GM19467 (cell line): ENCODE data around the gene ZBTB40.

ENCODE experiments used
- ATAC-seq: cut with Tn5 transposase; IDR thresholded peaks from one replicate; pipeline ENCODE4 v1.9.1; 2021; ENCODE audit warnings: mild to moderate bottlenecking, moderate library complexity; ENCODE audit not compliant: unreplicated experiment

The ZBTB40 gene

GRCh38 chr1:22552021-22552420 lies 100.4 kb downstream of the ZBTB40 start:
- no peak for ATAC-seq

DNA sequence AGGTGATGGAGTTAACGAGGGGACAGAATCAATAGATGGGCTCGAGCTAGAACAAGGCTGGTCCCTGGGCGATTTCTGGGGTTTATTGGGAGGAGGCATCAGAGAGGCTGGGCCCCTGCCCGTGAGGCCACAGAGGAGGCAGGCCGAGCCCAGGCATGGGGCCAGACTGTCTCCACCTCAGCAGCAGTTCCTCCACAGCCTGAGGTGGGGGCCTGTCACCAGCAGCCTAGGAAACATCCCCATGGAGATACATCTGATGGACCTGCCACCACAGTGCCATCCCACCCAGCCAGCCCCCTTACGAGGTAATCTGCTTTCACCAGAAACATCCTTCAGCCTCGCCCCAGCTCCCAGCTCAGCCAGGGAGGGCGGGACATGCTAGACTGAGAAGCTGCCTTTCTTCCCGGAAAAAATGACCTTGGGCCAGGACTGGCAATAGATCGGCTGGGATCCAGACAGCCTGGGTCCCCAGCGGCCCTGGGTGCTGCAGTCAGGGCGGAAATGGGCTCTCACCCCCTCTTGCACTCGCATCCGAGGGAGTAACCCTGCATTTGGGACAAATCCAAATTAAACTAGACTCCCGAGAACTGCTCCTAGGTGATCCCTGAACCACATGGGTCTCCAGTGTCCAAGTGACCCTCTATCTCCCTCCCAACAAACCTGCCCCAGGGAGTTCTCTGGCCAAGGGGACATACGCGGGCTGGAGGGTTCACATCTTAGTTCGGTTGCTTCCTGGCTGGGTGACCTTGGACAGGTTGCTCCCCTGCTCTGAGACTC lies 101.6 kb downstream of the ZBTB40 start:
- no peak for ATAC-seq

DNA sequence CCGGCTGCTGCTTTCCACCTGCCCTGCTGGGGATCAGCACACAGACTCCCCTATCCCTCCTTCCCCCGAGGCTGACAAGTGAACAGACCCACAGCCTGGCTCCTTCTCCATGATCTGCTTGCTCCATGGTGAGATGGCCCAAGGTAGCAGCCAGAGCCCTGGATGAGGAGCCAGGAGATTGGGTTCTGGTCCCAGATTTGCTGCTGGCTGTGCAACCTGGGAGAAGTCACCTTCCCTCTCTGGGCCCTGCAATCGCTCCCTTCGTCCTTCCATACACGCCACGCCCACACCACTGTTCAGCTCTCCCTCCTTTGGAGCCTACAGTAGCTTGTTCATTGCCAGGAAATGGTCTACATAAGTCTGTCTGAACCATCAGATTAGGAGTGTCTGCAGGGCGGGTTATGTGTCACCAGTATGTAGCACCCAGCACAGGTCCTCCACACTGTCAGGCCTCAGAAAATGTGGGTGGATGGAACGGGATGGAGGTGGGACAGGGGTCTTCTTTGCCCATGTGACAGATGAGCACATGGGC lies 102.4 kb downstream of the ZBTB40 start:
- ATAC-seq: no peak

DNA sequence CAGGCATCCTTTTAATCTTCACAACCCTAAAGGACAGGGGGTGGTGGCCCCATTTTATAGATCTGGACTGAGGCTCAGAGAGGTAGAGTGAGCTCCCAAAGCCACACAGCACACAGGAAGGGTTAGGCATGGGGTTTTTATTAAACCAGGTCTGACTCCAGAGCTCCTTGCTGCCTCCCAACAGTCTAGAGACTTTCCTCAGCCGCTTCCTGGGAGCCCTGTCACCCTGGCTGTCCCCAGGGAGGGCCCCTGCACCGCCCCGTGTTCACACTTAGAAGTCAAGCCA lies 103.7 kb downstream of the ZBTB40 start:
- ATAC-seq: no peak

- ATAC-seq: no peak
Measured at GRCh38 chr1:22556391-22557104, 104.9 kb downstream of the ZBTB40 start.

DNA sequence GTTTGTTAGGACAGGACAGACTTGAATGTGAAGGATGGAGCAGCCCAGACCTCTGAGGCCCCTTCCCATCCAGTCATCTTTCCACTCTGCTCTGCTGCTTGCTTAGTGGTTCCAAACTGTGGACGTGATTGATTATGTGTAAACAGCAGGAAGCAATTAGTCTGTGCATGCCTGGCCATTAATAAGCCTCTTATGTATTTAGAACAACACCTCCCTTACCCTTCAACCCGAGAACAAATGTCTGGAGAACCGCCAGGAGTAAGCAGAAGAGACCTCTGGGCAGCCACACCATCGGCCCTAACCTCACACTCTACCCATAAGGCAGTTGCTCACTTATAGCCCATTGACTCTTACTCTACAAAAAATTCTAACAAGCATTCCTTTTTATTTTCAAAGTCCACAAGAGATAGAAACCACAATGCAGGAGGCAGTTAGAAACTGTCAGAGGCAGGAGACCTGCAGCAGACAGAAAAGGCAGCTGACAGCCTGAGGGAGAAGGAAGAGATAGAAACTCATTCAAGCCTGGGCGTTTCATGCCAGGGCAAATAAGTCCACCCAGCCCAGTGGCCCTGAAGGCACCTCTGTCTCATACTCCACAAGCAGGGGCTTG lies 105.8 kb downstream of the ZBTB40 start:
- no peak for ATAC-seq

DNA sequence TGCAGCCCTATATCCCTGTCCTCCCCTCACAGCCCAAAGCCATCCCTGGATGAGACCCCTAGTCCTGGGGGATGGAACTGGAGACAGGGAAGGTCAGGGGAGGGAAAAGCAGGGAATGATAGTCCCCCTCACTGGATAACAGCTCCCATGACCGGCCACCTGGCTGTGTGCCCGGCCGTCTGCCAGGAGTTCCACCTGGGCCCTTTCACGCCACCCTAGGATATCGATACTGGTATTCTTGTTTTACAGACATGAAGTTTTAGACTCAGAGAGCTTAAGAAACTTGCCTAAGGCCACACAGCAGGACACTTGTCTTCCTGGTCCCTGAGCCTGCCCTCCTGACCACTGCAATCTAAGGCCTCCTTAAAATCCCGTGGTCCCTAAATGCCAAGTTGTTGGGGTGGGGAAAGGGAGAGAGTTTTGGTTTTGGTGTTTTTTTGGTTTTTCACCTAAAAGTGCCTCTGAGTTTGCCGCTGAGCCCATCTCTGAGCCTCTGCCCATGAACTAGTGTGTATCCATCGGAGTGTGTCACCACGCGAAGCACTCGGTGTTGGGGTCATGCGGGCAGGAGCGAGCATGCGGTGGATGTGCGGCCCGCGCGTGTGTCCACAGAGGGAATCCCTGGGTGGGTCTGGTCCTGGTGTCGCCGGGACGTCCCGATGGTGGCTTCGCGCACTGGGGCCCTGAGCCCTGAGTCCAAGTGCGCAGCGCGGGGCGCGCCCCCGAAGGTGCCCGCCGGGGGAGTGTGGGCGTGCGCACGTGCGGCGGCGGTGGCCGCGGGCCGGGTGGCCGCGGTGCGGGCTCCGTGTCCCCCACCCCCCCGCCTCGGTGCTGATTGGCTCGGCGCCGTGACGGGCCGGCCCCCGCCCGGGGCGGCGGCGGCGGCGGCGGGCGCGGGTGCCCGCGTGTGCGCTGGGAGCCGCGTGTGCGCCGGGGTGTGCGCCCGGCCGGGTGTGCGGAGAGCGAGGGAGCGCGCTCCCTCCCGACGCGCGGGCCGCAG lies 111.2 kb downstream of the ZBTB40 start, which contains the start of gene EPHA8:
Gene EPHA8, plus strand, starts transcription at position 906 of the 1,000 bp plus-strand sequence. CDS start 147 bp downstream, outside the sequence.
- ATAC-seq: no peak

- ATAC-seq: no peak
Measured at GRCh38 chr1:22563671-22564602, 112.3 kb downstream of the ZBTB40 start.

DNA sequence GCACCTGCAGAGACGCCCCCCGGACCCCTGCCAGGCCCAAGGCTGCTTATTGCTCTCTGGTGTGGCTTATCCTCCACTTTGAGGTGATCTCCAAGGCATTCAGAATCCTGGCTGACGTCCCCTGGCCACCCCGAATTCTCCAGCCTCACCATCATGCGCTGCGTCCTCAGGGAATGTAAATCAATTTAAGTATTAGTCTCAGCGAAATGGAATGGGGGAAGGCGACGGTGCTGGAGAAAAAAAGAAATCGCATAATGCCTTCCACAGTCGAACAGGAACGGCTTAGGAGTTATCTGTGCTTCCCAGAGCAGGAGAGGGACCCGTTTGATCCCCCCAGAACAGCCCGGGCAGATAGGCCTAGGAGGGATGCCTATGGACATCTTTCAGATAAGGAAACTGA lies 114.5 kb downstream of the ZBTB40 start:
- no peak for ATAC-seq

DNA sequence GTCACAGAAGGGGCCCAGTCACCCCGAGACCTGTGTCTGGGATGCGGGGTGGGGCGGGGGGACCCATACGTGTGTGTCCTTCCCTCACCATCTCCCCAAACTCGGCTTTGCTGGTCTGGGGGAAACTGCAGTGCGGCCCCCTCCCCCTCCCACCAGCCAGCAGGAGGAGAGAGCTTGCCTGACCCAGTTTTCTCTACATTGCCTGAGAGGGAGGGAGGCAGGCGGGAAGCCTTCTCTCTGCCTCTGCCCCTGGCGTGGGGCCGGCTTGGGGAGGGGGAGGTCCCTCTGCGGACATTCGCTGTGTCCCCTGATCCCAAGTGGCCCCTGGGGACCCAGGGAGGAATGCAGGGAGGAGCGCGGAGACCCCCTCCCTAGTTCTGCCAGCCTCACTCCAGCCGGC lies 115.5 kb downstream of the ZBTB40 start:
- no peak for ATAC-seq

DNA sequence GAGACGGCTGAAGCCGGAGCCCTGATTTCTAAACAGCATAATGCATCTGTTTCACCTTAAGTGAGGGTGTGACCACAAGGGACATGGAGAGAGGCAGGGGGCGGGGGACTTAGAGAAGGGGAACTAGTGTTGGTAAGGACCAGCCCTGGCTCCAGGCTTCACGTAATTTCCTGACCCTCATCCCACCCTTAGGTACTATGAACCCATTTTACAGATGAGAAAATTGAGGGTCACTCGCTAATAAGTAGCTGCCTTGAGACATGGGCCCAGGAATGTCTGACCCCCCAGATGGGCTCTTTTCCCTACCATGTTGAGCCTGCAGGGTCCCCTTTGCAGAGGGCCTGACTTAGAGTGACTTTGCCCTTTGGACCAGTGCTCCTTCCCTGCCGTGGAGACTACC lies 116.3 kb downstream of the ZBTB40 start:
- no peak for ATAC-seq

GRCh38 chr1:22569269-22569668 lies 117.6 kb downstream of the ZBTB40 start:
- no peak for ATAC-seq

- no peak for ATAC-seq
Measured at GRCh38 chr1:22570140-22570909, 118.7 kb downstream of the ZBTB40 start.

DNA sequence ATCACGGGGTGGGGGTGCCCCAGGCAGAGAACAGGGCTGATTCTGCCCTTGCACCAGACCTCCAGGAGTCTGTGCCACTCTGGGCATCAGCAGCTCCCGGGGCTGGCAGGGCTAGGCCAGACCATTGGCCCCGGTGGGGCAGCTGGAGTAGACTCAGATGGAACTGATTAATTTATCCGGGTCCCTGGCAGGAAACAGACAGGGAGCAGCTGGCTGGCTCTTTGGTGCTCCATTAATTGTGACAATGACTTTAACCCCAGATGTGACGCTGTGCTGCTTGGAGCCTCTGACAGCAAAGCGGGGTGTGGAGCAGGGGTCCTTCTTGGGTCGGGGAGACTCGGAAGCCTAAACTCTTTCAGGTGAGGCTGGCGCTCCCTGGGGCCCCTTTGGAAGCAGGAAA lies 121.2 kb downstream of the ZBTB40 start:
- ATAC-seq: no peak

DNA sequence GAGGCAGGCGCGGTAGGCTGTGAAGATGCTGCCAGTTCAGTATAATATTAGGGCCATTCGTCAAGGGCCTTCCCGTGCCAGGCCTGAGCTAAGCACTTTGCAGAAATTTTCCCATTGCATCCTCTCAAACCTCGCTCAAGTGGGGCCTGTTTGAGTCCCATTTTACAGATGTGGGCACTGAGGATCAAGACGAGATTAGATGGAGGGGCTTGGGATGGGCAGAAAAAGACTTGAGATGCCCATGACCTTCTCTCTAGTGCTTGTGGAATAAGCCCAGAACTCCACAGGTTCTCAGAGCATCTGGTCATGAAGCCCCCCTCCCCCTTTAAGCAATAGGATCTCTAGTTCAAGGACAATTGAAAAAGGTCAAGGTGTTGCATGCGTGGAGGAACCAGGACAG lies 121.6 kb downstream of the ZBTB40 start:
- no peak for ATAC-seq

DNA sequence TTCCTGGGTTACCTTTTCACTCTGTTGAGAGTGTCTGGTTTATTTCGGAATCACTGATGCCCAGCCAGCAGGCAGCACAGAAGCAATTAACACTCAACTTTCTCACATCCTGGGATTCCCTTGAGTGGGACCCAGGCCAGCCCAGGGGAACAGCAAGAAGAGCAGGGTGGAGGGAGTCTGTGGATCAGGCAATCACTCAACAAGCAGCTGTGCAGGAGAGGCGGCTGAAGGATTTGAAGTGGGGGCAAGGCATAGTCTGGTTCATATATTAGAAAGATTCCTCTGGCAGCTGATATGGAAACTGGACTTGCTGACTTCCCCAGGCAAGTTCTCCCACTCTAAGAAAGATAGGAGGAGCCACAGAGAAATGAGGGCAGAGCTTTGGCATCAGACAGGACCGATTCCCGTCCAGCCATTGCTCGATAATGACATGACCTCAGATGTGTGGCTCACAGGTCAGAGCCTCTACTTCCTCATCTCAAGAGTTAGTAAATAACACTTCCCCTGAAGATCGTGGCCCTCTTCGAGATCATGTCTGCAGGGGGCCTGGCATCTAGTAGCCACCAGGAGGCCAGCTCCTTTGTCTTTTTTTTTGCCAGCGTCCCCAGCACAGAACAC lies 124.0 kb downstream of the ZBTB40 start:
- ATAC-seq: no peak

GRCh38 chr1:22576150-22576544 lies 124.5 kb downstream of the ZBTB40 start:
- no peak for ATAC-seq

DNA sequence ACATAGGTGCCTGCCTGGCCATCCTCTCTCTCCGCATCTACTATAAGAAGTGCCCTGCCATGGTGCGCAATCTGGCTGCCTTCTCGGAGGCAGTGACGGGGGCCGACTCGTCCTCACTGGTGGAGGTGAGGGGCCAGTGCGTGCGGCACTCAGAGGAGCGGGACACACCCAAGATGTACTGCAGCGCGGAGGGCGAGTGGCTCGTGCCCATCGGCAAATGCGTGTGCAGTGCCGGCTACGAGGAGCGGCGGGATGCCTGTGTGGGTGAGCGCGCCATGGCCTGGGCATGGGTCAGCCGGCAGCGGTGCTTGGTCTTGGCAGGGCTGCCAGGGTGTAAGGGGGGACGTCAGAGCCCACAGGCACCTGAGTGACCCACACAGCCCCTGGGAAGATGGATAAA lies 125.0 kb downstream of the ZBTB40 start:
- ATAC-seq: no peak
